GM21360 (cell line): ENCODE measurements around the gene TRIM67.

Source experiments
- ATAC-seq: cut with Tn5 transposase; IDR thresholded peaks from one replicate; pipeline ENCODE4 v1.9.1; 2021; ENCODE audit warnings: mild to moderate bottlenecking, moderate library complexity; ENCODE audit not compliant: unreplicated experiment

TRIM67 gene

GRCh38 chr1:231232870-231233734 is 71.2 kb downstream of the TRIM67 start:
- ATAC-seq: peak; percentile 59

GRCh38 chr1:231233735-231234417 is 72.0 kb downstream of the TRIM67 start:
- ATAC-seq: no peak

GRCh38 chr1:231234506-231234905 is 72.6 kb downstream of the TRIM67 start:
- no peak for ATAC-seq

- no peak for ATAC-seq
Observed at GRCh38 chr1:231235526-231236207, 73.8 kb downstream of the TRIM67 start.

- ATAC-seq: no peak
Observed at GRCh38 chr1:231236208-231236591, 74.3 kb downstream of the TRIM67 start.

GRCh38 chr1:231236938-231237337 is 75.1 kb downstream of the TRIM67 start:
- ATAC-seq: no peak

GRCh38 chr1:231238298-231238697 is 76.4 kb downstream of the TRIM67 start:
- no peak for ATAC-seq

- peak; percentile 10 for ATAC-seq
Observed at GRCh38 chr1:231240531-231240882, 78.6 kb downstream of the TRIM67 start.

GRCh38 chr1:231240883-231241735 is 79.3 kb downstream of the TRIM67 start, which contains the start of gene GNPAT:
GNPAT (plus strand) TSS chr1:231241212; CDS start chr1:231241379, 167 bp downstream.
- ATAC-seq: peak; percentile 89

GRCh38 chr1:231241750-231242149 is 79.9 kb downstream of the TRIM67 start:
- ATAC-seq: peak; percentile 16

- no peak for ATAC-seq
Observed at GRCh38 chr1:231242516-231243198, 80.8 kb downstream of the TRIM67 start.

GRCh38 chr1:231248778-231249177 is 86.9 kb downstream of the TRIM67 start:
- ATAC-seq: no peak

- ATAC-seq: no peak
Observed at GRCh38 chr1:231252336-231252735, 90.5 kb downstream of the TRIM67 start.

- no peak for ATAC-seq
Observed at GRCh38 chr1:231260351-231260750, 98.5 kb downstream of the TRIM67 start.

- ATAC-seq: no peak
Observed at GRCh38 chr1:231264642-231265041, 102.8 kb downstream of the TRIM67 start.

- ATAC-seq: no peak
Observed at GRCh38 chr1:231265379-231265778, 103.5 kb downstream of the TRIM67 start.

- ATAC-seq: no peak
Observed at GRCh38 chr1:231266811-231267322, 105.0 kb downstream of the TRIM67 start.
